Neural crest cell (in vitro differentiated cells): ENCODE measurements around the gene ABHD17C. TPM values are rescaled to one million over a fixed set of nuclear protein-coding genes. Genes with fewer than 3 reads are reported as not detected.

Experiments used
- DNase-seq: peaks from one replicate; pipeline ENCODE4 v3.0.0; 2021; ENCODE audit warnings: low read depth, mixed read lengths, low spot score
- H3K27ac Mint-ChIP-seq: one replicate; pipeline ENCODE4 v1.8.0; 2021; ENCODE audit warnings: mild to moderate bottlenecking, mixed read lengths; ENCODE audit not compliant: unreplicated experiment
- H3K27me3 Mint-ChIP-seq: 2 replicates; pipeline ENCODE4 v1.8.0; 2021; ENCODE audit warnings: low read depth, mild to moderate bottlenecking, mixed read lengths
- H3K36me3 Mint-ChIP-seq: 2 replicates; pipeline ENCODE4 v1.8.0; 2021; ENCODE audit warnings: low read depth, mild to moderate bottlenecking, mixed read lengths
- H3K4me1 Mint-ChIP-seq: 2 replicates; pipeline ENCODE4 v1.8.0; 2021; ENCODE audit warnings: mixed read lengths
- H3K4me3 Mint-ChIP-seq: one replicate; pipeline ENCODE4 v1.8.0; 2021; ENCODE audit warnings: mild to moderate bottlenecking, mixed read lengths
- H3K9me3 Mint-ChIP-seq: 2 replicates; pipeline ENCODE4 v1.8.0; 2021; ENCODE audit warnings: mixed read lengths
- total RNA-seq: library from RNA; stranded (reverse); gene quantifications from 2 replicates; pipeline ENCODE4 v1.2.1, GENCODE V29; 2021
- TF ChIP-seq, protein P1 (sequence below): fragments of 200-600 bp; sonication (generic); conservative IDR thresholded peaks from 2 replicates; pipeline ENCODE4 v1.5.0; 2021; ENCODE audit warnings: antibody characterized with exemption, mild to moderate bottlenecking

Gene ABHD17C
- total RNA-seq, 1 donor from 2014 or later: 26.5 TPM

DNA sequence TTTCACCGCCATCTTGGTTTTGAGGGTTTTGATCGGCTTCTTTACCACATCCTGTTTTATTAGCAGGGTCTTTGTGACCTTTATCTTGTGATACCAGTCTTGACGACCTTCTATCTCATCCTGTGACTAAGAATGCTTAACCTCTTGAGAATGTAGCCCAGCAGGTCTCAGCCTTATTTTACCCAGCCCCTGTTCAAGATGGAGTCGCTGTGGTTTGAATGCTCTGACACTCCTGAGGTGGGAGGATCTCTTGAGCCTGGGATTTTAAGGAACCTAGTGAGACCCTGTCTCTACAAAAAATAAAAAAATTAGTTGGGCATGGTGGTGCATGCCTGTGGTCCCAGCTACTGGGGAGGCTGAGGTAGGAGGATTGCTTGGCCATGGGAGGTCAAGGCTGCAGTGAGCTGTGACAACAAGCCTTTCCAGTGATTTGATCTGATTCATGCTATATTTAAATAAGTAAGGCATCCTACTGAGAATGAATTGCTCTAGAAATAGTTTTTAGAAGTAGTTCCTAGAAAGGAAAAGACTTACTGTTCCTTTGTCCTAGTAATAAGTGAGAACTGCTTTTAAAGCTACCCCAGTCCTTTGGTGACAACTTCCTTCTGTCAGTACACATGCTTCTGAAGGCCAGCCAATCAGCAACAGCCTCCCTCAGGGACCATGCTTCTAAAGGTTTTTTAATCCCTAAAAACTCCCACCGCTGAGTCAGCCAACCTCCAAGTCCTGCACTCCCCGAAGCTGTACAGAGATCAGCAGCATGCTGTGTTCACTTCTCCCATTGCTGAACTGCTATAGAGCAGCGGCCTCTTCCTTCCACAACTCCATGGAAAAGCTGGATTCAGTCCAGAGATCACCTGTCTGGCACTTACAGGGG, 75.0 kb downstream of the ABHD17C start:
- H3K27me3 Mint-ChIP-seq: no peaks in the 10 kb centered on the region
- H3K27ac Mint-ChIP-seq: no peak overlapping the region
- no peaks in the 10 kb centered on the region for H3K4me1 Mint-ChIP-seq
- TF ChIP-seq, protein P1, sequence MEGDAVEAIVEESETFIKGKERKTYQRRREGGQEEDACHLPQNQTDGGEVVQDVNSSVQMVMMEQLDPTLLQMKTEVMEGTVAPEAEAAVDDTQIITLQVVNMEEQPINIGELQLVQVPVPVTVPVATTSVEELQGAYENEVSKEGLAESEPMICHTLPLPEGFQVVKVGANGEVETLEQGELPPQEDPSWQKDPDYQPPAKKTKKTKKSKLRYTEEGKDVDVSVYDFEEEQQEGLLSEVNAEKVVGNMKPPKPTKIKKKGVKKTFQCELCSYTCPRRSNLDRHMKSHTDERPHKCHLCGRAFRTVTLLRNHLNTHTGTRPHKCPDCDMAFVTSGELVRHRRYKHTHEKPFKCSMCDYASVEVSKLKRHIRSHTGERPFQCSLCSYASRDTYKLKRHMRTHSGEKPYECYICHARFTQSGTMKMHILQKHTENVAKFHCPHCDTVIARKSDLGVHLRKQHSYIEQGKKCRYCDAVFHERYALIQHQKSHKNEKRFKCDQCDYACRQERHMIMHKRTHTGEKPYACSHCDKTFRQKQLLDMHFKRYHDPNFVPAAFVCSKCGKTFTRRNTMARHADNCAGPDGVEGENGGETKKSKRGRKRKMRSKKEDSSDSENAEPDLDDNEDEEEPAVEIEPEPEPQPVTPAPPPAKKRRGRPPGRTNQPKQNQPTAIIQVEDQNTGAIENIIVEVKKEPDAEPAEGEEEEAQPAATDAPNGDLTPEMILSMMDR: no peak
- no peaks in the 10 kb centered on the region for H3K36me3 Mint-ChIP-seq
- no peak overlapping the region for H3K4me3 Mint-ChIP-seq
- H3K9me3 Mint-ChIP-seq: peaks cover 3% of the 10 kb centered on the region
- DNase-seq: no peak

DNA sequence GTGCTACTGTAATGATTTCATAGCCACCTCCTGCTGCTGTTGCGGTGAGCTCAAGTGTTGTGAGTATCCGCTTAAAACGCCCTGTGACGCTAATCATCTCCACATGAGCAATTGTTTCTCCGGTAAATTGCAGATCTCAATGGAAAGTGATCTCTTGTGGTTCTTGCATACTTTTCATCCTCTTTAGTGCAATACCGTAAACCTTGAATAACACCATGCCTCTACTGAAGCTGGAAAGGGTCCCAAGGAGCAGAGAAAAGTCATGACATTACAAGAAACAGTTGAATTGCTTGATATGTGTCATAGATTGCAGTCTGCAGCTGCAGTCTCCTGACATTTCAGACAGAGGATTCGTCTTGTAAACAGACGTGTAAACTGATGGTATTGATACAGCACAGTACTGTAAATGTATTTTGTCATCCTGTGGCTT, 78.0 kb downstream of the ABHD17C start:
- DNase-seq: no peak
- Mint-ChIP-seq H3K4me3 (no peak overlapping the region), H3K9me3 (peaks cover 3% of the 10 kb centered on the region), H3K36me3 (no peaks in the 10 kb centered on the region), H3K27ac (no peak overlapping the region), H3K27me3 (peaks cover 17% of the 10 kb centered on the region), H3K4me1 (no peaks in the 10 kb centered on the region)
- TF ChIP-seq, protein P1: no peak

DNA sequence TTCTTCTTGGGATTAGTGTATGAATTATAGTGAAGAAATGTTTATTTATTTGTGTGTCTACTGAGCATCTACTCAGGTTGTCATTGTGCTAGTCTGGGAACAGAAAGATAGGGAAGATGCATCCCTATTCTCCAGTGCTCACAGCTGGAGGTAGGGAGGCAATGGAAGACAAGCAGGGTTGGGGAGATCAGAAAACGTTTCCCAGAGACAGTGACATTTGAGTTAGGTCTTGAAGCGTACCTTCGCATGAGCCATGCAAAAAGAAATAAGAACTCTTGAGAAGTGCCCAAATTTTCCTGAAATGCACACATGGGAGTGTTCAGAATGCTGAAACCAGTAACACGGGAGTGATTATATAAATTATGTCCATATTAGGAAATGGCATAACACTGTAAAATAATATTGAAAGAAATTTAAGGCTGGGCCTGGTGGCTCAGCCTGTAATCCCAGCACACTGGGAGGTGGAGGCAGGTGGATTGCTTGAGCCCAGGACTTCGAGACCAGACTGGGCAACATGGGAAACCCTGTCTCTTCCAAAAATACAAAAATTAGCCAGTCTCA, 78.8 kb downstream of the ABHD17C start:
- no peak for DNase-seq
- Mint-ChIP-seq H3K27ac (no peak overlapping the region), H3K36me3 (no peaks in the 10 kb centered on the region), H3K4me1 (no peaks in the 10 kb centered on the region), H3K27me3 (peaks cover 24% of the 10 kb centered on the region), H3K9me3 (peaks cover 3% of the 10 kb centered on the region), H3K4me3 (no peak overlapping the region)
- TF ChIP-seq, protein P1: no peak

DNA sequence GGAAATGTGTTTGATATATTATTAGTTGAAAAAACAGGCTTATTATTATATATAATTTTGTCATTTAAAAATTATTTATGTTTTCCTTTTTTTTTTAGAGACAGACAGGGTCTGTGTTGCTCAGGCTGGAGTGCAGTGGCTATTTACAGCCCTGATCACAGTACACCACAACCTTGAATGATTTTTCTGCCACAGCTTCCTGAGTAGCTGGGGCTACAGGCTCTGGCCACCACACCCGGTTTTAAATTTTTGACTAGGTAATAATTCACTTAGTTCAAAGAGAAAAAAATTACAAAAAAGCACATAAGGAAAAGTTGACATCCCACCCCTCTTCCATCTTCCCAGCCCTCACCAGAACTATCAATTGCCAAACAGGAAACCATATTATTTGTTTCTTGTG, 79.4 kb downstream of the ABHD17C start:
- Mint-ChIP-seq H3K9me3 (peaks cover 2% of the 10 kb centered on the region), H3K4me1 (peaks cover under 1% of the 10 kb centered on the region), H3K4me3 (no peak overlapping the region), H3K27ac (no peak overlapping the region), H3K27me3 (peaks cover 28% of the 10 kb centered on the region), H3K36me3 (no peaks in the 10 kb centered on the region)
- no peak for DNase-seq
- TF ChIP-seq, protein P1: no peak

DNA sequence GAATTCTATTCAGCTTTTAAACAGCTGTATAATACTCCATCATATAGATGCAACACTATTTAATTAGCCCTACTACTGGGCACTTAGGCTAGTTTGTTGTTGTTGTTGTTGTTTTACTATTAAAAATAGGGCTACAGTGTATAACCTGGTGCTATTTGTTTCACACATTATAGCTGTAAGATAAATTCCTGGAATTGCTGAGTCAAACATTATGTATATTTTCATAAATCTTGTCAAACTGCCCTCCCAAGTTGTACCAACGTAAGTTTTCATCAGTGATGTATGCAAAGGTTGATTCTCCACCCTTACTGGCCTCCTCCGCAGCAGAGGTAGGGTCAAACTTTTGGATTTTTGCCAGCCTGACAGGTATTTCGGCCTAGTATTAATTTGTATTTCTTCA, 80.2 kb downstream of the ABHD17C start:
- H3K27me3 Mint-ChIP-seq: peaks cover 36% of the 10 kb centered on the region
- H3K4me1 Mint-ChIP-seq: peaks cover 9% of the 10 kb centered on the region
- no peak overlapping the region for H3K27ac Mint-ChIP-seq
- H3K9me3 Mint-ChIP-seq: no peaks in the 10 kb centered on the region
- H3K4me3 Mint-ChIP-seq: no peak overlapping the region
- TF ChIP-seq, protein P1: no peak
- H3K36me3 Mint-ChIP-seq: no peaks in the 10 kb centered on the region
- DNase-seq: no peak
